Measurements from ENCODE around the gene CNOT4.
"Not testable (repeated sequence)": the region's sequence is repeated elsewhere in the genome, so short reads cannot be mapped to it uniquely, and the experiment has no call there.

Gene CNOT4

DNA sequence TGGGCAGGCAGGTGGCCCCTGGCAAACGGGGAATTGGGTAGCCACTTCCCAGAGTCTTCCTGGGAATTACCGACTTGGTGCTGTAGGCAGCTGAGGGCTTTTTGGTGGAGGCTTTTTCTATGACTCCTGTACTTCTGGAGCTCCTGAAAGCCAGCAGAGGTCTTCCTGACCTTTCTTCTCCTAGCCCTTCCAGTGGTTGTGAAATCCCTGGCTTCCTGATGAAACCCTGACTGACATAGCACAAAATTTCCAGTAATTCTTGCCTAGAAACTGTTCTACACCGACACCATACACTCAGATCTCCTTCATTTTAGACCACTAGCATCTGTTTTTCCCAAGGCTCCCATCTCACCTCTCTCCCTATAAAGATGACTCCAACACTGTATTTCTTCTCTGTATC lies 156.1 kb downstream of the CNOT4 start:
- no peak for DNase-seq

- DNase-seq = no peak
Observed at GRCh38 chr7:135352285-135352684, 157.6 kb downstream of the CNOT4 start.

DNA sequence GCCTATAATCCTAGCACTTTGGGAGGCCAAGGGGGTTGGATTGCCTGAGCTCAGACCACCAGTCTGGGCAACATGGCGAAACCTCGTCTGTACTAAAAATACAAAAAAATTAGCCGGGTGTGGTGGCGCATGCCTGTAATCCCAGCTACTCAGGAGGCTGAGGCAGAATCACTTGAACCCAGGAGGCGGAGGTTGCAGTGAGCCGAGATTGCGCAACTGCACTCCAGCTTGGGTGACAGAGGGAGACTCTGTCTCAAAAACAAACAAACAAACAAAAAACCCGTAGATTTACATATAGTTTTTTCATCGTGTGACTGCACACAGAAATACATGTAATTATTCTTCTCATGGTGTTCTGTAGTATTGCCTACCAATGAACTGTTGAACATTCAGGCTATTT lies 158.8 kb downstream of the CNOT4 start:
- not testable (repeated sequence) for DNase-seq

- no peak for DNase-seq
Observed at GRCh38 chr7:135349746-135350145, 160.2 kb downstream of the CNOT4 start.

GRCh38 chr7:135348493-135348892 lies 161.4 kb downstream of the CNOT4 start:
- DNase-seq = no peak

DNA sequence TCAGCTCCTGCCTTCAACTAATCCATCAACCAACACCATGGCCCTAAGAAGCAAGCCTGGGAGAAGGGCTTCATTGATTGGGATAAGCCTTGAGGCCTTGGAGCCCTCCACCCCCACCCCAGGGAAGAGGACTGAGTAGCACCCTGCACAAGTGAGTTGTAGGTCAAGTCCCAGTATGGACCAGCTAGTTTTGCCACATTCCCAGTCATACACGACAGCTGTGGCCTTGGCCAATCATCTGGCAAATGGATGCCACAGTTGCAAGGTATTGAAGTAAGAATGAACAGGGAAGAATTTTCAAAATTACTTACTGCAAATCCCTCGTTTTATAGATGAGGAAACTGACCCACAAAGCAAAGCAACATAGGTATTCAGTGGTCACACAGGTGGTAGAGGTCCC lies 166.5 kb downstream of the CNOT4 start:
- no peak for DNase-seq

GRCh38 chr7:135342887-135343286 lies 167.0 kb downstream of the CNOT4 start:
- DNase-seq = no peak

- no peak for DNase-seq
Observed at GRCh38 chr7:135341049-135341448, 168.9 kb downstream of the CNOT4 start.

- DNase-seq = no peak
Observed at GRCh38 chr7:135337977-135338550, 171.8 kb downstream of the CNOT4 start.

DNA sequence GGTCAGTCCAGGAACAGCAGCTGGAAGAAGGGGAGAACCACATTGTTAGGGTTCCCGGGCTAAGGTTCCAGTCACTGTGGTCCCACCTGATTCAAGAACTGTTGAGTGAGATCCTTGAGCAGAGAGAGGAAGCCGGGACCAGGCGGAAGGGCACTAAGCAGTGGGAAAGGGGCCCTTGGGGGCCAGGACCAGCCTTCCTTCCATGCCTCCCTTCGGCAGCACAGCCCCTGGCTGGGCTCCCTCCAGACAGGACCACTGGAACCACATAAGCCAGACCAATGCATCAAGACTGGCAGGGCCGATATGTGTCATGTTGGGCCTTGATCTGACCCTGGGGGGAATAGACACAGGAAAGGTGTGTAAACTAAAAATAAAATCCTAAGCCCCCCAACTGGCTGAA lies 172.4 kb downstream of the CNOT4 start:
- no peak for DNase-seq

- peak; percentile 47 for DNase-seq
Observed at GRCh38 chr7:135335628-135336139, 174.2 kb downstream of the CNOT4 start.

DNA sequence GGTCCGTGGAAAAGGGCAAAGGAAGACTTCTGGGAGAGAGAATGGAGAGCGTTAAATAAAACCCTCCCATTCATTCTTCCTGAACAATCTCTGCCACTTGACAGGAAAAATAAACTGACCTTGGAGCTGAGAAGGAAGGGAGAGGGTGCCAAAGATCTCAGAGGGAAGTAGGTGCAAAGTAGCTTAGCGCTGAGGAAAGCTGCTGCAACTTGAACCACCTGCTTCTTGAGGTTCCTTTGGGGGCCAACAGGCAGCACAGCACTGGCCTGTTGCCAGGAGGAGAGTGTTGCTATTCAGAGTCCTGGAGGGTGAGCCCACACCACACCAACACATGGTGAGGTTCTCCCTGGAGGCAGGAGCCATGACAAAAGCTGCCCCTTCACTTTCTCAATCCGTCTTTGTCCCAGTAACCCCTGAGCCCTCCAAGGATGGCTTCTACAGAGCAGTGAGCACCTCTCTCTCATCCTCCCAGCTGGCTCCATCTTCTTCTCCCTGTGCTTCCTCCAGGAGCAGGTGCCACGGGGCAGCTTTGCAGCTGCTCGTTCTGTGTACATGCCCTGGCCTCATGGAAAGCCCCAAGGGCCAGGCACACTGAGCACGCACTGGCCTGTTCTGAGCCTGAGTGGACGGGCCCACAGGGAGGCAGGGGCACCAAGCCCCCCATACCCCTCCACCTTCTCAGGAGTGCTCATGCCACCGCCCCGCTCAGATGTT lies 174.9 kb downstream of the CNOT4 start:
- DNase-seq = no peak

DNA sequence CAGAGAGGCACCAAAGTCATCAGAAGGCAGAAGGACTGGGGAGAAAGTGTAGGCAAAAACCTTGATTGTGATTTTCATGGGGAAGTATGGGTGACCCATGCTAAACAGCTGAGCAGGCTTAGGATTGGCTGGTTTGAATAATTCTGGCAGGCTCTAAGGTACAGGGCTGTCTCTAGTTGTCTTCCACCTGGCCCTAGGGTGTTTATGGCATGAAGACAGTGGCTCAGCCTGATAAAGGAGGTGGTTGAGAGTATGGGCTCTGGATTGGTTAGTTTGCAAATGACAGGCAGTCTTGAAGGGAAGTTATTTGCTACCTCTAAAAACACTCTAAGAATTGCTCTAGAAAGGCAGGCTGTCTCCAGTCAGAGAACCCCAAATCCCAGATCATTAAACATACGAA lies 176.0 kb downstream of the CNOT4 start:
- no peak for DNase-seq

GRCh38 chr7:135333200-135333599 lies 176.7 kb downstream of the CNOT4 start:
- no peak for DNase-seq

GRCh38 chr7:135330088-135330487 lies 179.8 kb downstream of the CNOT4 start:
- DNase-seq = no peak

DNA sequence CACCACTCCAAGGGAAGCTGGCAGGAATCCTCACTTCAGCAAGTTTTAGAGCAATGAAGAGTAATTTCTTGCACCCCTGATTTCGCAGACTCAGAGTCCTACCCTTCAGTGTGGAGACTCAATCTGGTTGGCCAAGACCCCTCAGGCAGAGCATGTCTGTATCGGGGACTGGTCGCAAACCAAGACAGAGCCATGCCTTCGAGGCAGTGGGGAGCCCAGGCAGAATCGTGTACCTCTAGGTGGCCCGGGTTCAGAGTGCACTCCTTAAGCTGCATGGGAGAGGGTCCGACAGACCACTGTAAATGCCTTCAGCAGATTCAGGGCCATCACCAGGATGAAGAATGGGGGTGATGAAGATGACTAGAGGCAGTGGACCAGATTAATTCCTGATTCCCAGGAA lies 181.4 kb downstream of the CNOT4 start:
- no peak for DNase-seq

- DNase-seq = no peak
Observed at GRCh38 chr7:135328053-135328452, 181.8 kb downstream of the CNOT4 start.

GRCh38 chr7:135327458-135327857 lies 182.4 kb downstream of the CNOT4 start:
- no peak for DNase-seq

- DNase-seq = no peak
Observed at GRCh38 chr7:135326636-135327280, 183.1 kb downstream of the CNOT4 start.

GRCh38 chr7:135322571-135323340 lies 187.1 kb downstream of the CNOT4 start:
- no peak for DNase-seq

DNA sequence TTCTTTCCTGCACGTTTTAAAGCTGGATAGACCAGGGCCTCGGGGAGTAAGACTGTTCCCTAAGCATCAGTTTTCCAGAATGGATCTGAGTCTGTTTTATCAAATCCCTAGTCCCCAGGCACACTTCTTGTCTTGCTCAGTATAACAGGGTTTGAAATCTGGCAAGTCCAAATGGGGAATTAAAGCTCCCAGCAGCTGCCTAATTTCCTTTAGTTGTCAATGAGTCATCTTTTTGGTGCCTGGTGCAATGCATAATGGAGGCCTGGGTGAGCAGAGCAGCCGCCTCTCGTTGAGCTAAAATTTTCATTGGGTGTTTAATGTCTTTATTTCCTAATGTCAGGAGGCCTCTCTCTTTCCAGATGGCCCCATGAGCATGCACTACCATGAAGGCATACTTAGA lies 188.3 kb downstream of the CNOT4 start:
- no peak for DNase-seq

DNA sequence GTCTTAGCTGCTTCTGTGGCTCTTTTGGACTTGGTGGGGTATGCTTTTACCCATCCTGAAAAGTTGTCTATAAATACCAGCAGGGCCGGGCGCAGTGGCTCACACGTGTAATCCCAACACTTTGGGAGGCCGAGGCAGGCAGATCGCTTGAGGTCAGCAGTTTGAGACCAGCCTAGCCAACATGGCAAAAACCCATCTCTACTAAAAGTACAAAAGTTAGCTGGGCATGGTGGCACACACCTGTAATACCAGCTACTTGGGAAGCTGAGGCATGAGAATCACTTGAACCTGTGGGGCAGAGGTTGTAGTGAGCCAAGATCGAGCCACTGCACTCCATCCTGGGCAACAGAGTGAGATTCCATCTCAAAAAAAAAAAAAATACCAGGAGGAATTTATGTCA lies 188.9 kb downstream of the CNOT4 start:
- DNase-seq = not testable (repeated sequence)

DNA sequence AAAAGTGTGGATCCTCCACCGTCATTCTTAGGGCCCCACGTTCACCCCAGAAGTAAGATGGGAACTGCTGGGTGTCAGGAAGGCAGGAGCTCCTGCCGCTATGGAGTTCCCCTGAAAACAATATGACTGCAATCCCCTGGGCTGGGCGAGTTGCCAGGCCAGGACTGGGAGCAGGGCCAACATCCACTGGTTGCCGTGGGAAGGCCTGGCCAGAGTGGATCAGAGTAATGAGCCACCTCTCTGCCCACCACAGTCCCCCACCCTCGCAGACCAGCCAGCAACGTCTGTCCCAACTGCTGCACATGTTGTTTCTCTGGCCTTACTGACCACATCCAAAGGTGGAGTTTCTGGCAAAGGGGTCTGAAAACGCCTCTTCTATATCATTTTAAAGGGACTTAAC lies 189.6 kb downstream of the CNOT4 start:
- peak; percentile 69 for DNase-seq
